ENCODE measurements around the gene CEMIP. TPM values are rescaled to one million over a fixed set of nuclear protein-coding genes. Genes with fewer than 3 reads are reported as not detected.

CEMIP gene
- total and polyA plus RNA-seq, 2 experiments from 2014 or later, result 2.3 to 4.4 TPM

GRCh38 chr15:80774486-80774885, 4.7 kb upstream of the CEMIP start:
- Histone ChIP-seq H3K27ac (no peak overlapping the region), H3K9me3 (ENCODE audit: low read depth) (no peaks in the 10 kb centered on the region), H3K9me2 (replicated peaks; ENCODE audit: insufficient read depth) (no peaks in the 10 kb centered on the region), H3K36me3 (replicated peaks; ENCODE audit: insufficient read depth, low read depth) (no peaks in the 10 kb centered on the region), H3K4me3 (no peak overlapping the region), H3K79me2 (no peaks in the 10 kb centered on the region), H3K27me3 (peaks cover 2% of the 10 kb centered on the region), H3K4me2 (no peak overlapping the region), H2AFZ (no peak overlapping the region), H3K4me1 (ENCODE audit: insufficient read depth) (peaks cover 5% of the 10 kb centered on the region), H4K20me1 (ENCODE audit: insufficient read depth, poor library complexity, severe bottlenecking) (no peaks in the 10 kb centered on the region)
- no peak for DNase-seq (ENCODE audit: low spot score)
- WGBS (ENCODE audit: low lambda C conversion rate, missing lambda C conversion rate), result 100% methylated on average over 1 of the region's 1 CpG
- TF ChIP-seq EZH2phosphoT487 (IDR thresholded peaks at IDR 0.05; ENCODE audit: low read depth, severe bottlenecking, unreplicated experiment) (no peak), CTCF (IDR thresholded peaks at IDR 0.05; ENCODE audit: poor library complexity) (no peak), EZH2 (IDR thresholded peaks at IDR 0.05; ENCODE audit: borderline replicate concordance) (no peak)

- no peaks in the 10 kb centered on the region for H3K79me2 ChIP-seq
- no peak for DNase-seq (ENCODE audit: low spot score)
- TF ChIP-seq CTCF (IDR thresholded peaks at IDR 0.05; ENCODE audit: poor library complexity) (no peak), EZH2phosphoT487 (IDR thresholded peaks at IDR 0.05; ENCODE audit: low read depth, severe bottlenecking, unreplicated experiment) (no peak), EZH2 (IDR thresholded peaks at IDR 0.05; ENCODE audit: borderline replicate concordance) (no peak)
- H3K4me2 ChIP-seq, result no peak overlapping the region
- H2AFZ ChIP-seq, result no peak overlapping the region
- 90% methylated on average over 3 of the region's 3 CpGs for WGBS (ENCODE audit: low lambda C conversion rate, missing lambda C conversion rate)
- H4K20me1 ChIP-seq (ENCODE audit: insufficient read depth, poor library complexity, severe bottlenecking), result no peaks in the 10 kb centered on the region
- H3K36me3 ChIP-seq (replicated peaks; ENCODE audit: insufficient read depth, low read depth), result no peaks in the 10 kb centered on the region
- H3K9me3 ChIP-seq (ENCODE audit: low read depth), result no peaks in the 10 kb centered on the region
- H3K4me1 ChIP-seq (ENCODE audit: insufficient read depth), result peaks cover 12% of the 10 kb centered on the region
- no peaks in the 10 kb centered on the region for H3K9me2 ChIP-seq (replicated peaks; ENCODE audit: insufficient read depth)
- no peak overlapping the region for H3K27ac ChIP-seq
- H3K4me3 ChIP-seq, result no peak overlapping the region
- H3K27me3 ChIP-seq, result peaks cover 11% of the 10 kb centered on the region
Observed at GRCh38 chr15:80775338-80775737, 3.8 kb upstream of the CEMIP start.

- Histone ChIP-seq H3K9me2 (replicated peaks; ENCODE audit: insufficient read depth) (no peaks in the 10 kb centered on the region), H2AFZ (no peak overlapping the region), H3K79me2 (no peaks in the 10 kb centered on the region), H3K27me3 (peaks cover 23% of the 10 kb centered on the region), H3K4me2 (no peak overlapping the region), H4K20me1 (ENCODE audit: insufficient read depth, poor library complexity, severe bottlenecking) (no peaks in the 10 kb centered on the region), H3K27ac (no peak overlapping the region), H3K4me1 (ENCODE audit: insufficient read depth) (peaks cover 18% of the 10 kb centered on the region), H3K9me3 (ENCODE audit: low read depth) (no peaks in the 10 kb centered on the region), H3K4me3 (no peak overlapping the region), H3K36me3 (replicated peaks; ENCODE audit: insufficient read depth, low read depth) (no peaks in the 10 kb centered on the region)
- no peak for TF ChIP-seq EZH2phosphoT487 (IDR thresholded peaks at IDR 0.05; ENCODE audit: low read depth, severe bottlenecking, unreplicated experiment)
- peak; percentile 83 for TF ChIP-seq CTCF (IDR thresholded peaks at IDR 0.05; ENCODE audit: poor library complexity)
- WGBS (ENCODE audit: low lambda C conversion rate, missing lambda C conversion rate), result 31% methylated on average over 5 of the region's 5 CpGs
- peak; percentile 90 for DNase-seq (ENCODE audit: low spot score)
Observed at GRCh38 chr15:80776420-80777045, 2.6 kb upstream of the CEMIP start.
